ENCODE results near the gene GAS7.

GAS7 gene

DNA sequence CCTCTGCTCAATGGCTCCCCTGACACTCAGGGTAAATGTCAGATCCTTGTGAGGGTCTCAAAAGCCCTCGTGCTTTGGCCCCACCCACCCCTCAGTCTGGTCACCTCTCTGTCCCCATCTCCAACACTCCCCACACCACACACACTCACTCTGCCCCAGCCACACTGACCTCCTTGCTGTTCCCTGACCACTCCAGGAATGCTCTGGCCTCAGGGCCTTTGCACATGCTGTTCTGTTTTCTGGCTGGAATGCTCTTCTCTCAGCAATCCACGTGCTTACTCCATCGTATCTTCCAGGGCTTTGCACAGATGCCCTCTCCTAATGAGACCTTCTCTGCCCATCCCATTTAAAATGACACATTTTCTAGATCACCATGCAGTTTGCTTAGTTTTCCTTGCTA lies 28.2 kb downstream of the GAS7 start:
- DNase-seq: no peak

DNA sequence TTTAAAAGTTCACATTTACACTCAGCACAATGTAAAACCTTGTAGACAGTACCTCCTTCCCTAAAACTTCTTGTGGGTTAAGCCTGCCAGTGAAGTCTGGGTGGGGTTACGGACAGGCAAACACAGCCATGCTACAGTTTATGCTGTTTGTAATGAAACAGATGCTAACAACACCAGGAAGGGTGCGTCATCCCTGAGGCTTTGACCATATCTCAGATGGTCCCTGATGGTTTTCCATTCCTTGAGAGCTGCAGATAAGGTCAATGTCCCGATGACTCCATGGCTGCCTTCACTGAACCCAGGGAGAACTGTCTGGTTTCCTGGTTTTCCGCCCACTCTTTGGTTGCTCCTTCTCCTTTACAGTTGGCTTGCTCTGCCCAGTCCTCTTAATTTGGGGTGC lies 29.1 kb downstream of the GAS7 start:
- no peak for DNase-seq

DNA sequence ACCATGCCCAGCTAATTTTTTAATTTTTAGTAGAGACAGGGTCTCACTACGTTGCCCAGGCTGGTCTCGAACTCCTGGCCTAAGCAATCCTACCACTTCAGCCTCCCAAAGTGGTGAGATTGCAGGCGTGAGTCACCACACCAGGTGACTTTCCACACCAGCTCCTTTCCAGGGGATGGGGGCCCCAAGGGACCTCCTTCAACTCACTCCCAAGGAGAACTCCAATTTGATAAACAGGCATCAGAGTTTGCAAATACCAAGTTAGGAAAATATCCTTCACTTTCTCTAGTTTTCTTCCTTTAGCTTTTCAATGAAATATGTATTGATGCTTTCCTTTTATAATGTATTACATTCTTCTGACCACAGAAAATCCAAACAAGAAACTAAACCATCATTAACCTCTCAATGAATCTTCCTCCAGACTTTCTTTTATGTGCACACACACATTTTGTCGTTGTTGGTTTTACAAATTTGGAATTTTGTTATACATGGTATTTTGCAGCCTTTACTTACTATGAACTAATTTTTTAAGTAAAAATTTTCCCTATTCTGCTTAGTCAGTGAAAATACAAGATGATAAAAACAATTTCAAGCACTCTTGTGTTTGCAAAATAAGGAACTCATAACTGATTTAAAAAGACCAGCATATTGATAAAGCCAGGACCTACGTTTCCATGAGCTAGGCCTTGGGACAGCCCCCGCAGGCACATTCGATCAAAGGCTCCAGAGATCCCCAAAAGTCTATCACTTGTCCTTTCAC lies 32.0 kb downstream of the GAS7 start:
- DNase-seq: no peak

DNA sequence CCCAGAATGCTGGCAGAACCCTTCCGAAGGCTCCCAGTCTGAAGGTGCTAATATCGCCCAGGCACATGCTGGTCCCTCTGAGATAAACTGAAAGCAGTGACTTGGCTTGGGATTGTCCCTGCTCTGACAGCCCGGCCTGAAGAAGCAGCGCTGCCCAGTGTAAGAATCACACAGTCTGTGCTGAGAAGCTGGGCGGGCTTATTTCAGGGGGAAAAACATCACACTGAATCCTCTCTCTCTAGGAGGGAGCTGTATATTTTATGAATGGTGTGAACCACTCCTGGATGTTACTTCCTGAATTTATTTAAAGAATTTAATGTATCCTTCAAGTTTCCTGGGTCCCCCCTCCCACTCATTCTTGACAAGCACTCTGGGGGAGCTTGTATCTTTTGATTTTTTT lies 36.3 kb downstream of the GAS7 start:
- no peak for DNase-seq

DNA sequence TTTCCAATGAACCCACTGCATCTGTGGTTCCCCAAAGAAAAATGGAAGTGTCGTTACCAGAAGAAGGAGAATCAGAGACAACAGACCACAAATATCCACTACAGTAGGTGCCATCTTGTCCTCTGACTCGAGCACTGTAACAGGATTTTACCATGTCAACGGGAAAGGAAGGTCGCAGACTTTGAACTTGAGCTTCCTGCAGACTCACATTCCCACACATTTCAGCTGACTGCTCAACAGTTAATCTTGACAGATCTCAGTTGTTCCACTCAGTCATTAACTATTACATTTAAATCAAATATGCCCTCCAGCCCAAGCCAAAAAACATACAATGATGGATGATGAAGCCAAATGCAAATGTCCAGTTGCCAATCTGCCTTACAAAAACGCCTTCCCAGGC lies 37.0 kb downstream of the GAS7 start:
- DNase-seq: no peak

DNA sequence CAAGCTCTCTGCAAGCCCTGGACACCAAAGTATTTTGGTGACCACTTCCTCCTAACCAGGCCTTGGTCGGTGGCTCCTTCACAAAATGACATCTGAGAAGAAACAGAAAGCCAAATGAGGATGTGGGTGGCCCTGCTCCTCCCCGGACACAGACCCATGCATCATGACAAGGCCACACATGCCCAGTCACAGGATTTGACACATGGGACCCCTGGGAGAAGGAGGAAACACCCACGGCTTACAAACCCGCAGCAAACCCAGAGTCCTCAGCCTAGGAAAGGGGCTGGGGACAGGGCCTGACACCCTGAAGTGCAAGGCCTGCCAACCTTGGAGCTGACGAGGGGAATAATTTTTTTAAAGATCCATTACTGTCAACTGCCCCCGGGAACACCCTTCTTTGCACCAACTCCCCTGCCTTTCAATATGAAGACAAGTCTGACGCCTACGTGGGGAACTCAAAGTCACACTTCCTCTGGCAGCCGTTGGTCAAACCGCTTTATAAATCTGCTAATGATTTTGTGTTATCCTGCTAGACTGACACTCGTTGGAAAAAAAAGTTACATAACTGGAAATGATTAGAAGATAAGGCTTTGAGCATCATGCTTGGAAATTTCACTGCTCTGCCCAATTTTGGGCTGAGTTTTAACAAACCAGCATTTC lies 41.3 kb downstream of the GAS7 start:
- DNase-seq: peak; percentile 69

DNA sequence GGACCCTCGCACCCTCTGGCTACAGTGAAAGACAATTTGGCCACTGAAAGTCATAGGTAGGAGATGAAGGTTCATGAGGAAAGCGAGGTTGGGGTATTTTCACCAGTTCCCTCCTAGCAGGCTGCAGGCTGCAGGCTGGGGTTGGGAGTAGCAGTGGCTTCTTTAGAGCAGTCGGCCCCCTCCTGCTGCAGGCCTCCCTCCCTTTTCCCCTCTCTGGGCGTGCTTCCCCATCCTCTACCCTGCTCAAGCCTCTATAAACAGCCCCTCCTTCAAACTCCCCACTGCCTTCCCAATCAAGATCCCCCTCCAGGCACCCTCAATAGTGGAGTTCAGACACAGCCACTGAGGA lies 41.8 kb downstream of the GAS7 start:
- DNase-seq: no peak

DNA sequence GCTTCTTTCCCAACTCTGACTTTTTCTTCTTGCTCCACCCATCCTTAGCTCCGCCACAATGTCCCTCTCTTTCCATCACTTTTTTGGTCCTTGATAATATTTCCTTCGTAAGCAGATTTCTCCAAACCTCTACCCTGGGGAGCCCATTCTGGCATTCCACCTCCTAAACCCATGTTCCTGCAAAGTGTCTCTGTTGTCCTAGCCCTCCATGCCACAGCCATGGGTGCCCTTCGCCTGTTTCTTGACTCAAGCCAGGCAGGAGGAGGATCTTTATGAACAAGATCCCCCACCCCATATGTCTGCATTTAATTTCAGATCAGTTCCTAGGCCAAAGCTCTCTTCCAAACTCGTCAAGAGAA lies 42.4 kb downstream of the GAS7 start:
- no peak for DNase-seq

DNA sequence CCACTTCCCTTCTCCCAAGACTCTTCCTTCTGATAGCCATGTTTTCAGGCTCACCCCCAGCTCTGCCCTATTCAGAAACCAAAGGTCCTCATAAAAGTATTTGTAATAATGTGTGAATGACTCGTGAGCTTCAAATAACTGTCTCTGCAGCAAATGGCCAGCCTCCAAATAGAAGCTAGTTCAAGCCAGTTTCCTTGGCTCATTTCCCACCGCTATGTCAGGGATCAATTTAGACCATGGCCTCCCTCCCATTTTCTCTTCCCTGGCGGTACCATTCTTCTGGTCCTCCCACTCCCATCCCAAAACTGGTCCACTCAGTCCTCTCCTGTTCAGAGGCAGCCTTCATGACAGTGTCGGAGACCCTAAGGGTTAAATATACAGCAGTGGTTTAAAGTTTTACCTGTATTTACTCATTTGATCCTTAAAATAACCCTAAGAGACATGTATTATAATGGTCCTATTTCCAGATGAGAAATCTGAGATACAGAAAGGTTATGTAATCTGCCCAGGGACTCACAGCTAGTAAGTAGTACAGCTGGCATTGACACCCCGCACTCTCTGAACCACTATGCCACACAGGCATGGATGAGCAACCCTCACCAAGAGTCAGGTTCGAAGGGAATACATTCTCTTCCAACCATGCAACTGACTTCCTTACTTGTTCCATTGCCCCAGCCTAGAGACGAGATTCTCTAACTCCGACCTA lies 42.9 kb downstream of the GAS7 start:
- DNase-seq: no peak

DNA sequence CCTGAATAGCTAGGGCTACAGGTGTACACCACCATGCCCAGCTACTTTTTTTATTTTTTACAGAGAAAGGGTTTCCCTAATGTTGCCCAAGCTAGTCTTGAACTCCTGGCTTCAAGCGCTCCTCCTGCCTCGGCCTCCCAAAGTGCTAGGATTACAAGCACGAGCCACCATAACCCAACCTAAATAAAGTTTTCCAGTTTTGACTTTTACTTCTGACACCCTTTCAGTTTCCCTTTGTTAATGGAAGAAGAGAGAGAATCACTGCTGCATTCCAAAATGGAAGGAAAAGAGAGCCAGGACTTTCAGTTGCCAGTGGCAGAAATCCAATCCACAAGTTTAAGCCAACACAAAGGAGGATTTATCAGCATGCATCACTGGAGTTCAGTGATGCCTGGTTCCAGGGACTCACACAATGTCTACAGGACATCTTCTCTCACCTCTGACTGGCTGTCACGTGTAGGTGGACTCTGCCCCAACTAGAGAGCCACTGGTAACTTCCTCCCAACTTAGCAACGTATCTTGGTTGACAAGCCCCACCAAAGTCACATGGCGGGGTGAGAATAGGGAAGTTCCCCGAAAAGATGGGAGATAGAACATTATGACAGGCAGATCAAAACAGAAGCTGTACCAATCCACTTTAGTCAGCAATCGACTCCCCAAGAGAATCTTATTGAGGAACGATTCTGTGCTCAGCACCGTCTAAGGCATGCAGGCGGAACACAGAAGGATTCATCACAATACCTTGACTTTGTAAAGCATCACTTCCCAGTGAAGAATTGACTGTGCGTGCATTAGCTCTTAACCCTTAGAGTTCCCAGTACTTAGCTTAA lies 46.5 kb downstream of the GAS7 start:
- DNase-seq: peak; percentile 76

DNA sequence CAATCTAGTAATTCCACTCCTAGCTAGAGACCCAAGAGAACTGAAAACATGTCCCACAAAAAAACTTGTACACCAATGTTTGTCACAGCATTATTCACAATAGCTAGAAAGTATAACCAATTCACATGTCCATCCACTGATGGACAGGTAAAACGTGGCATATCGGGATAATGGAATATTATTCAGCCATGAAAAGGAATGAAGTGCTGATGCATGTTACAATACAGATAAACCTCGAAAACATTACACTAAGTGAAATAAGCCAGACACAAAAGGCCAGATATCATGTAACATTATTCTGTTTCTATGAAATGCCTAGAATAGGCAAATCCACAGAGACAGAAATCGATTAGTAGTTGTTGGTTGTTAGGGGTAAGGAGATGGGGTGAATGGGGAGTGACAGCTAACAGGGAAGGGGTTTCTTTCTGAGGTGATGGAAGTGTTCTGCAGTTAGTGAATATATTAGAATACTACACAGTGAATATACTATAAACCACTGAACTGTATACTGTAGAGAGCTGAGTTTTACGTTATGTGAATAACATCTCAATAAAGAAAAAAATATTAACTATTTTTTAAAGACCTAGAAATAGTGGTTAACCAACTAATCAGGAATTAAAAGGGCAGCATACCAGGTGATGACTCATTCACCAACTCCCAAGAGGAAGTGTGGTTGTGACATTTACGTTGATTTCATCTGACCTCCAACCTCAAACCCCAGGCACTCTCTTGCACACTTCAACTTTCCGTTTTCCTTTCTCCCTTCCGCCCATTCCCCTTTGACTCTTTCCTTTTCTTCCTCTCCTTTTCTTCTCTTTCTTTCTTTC lies 48.6 kb downstream of the GAS7 start:
- peak; percentile 79 for DNase-seq

DNA sequence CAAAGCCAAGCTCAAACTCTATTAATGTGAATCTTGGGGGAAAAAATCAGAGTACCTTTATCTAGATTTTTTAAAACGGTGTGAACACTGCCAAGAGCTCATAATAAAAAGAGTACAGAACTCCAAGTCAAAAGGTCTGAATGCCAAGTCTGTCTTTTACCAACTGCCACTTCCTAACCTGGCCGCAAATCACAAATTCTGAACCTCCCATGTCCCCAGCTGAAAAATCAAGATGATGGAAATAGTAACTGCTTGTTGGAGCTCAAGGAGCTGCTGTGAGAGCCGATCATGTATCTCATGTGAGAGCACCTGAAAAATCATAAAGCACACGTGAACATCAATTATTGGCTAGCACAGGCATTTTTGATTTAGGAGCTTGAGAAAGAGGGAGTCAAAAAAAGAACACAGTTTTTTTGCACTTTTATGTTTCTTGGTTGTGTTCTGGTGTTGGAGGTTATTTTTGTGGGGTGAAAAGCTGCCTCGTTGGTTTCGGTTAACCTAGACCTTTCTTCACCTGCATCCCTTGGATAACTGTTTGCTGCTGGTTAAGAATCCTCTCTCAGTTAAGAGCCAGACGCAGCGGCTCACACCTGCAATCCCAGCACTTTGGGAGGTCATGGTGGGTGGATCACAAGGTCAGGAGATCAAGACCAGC lies 50.5 kb downstream of the GAS7 start:
- DNase-seq: no peak

DNA sequence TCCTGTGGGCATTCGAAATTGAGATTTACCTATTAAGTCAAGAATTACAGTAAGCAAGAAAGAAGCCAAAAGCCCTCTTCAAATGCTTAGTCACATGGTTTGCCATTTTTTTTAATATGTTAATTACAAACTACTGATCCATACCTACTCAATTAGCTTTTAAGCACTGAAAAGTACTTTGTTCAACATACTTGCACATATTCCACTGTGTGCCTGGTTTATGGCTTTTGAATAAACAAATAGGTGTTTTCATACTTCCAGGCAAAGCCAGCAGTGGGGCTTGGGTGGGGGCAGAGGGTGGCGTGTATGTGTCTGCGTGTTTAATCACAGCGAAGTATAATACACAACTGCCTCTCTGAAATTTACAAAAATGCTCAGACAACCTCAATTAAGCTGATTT lies 51.4 kb downstream of the GAS7 start:
- DNase-seq: no peak

DNA sequence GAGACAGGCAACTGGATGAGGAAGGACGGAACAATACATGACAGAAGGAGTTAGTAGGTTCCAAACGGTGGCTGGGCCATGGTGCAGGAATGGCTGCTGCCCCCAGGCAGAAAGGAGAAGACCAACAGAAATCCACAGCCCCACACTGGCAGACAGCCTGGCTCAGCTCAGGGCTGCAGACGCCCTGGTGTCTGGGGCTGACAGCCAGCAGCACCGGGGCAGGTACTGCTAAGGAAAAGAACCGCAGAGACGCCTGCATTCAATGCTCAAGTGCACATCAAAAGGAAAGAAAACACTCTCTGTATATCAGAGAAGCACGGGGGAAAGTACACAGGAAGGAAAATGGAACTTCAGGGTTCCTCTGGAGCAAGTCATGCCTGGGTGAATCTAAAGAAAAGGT lies 53.4 kb downstream of the GAS7 start:
- DNase-seq: no peak

DNA sequence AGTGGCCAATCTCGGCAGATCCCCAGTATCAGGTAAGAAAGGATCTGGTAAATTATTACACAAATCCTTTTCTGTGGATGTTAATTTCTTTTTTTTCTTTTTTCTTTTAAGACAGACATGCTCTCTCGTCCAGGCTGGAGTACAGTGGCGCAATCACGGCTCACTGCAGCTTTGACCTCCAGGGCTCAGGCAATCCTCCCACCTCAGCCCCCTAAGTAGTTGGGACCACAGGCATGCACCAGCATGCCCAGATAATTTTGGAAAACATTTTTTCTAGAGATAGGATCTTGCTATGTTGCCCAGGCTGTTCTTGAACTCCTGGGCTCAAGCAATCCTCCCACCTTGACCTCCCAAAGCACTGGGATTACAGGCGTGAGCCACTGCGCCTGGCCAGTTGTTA lies 54.0 kb downstream of the GAS7 start:
- no peak for DNase-seq

DNA sequence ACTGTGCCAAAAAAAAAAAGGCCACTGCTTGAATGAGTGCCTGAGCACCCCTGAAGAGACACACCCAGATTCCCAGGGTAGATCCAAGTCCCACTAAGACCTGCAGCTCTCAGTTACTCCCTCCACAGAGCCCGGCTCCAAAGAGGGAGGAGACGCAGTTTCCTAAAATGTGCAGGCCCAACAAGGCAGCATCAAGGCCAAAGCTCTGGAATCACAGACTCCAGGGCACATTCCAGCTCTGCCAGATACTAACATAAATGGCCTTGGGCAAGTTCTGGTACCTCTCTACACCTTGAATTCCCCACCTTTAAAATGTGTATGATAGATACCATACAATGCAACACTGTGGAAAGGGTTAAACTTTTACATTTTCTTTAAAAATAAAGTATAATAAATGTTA lies 57.0 kb downstream of the GAS7 start:
- no peak for DNase-seq

DNA sequence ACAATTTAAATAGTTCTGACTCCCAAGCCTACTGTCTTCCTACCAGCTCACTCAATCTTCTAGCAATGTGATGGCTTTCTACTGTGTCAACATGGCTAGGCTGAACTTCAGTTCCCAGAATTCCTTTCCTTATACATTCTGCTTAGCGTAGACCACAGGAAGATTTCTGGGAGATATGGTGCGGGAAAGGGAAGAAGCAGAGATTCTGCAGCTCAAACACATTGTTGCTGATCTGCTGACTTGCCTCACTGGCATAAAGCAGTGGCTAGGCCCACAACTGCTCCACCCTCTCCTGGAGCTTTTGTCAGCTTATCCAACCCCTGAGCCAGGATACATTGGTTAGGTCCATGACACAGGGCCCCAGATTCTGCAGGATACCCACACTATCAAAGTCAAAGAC lies 58.8 kb downstream of the GAS7 start:
- DNase-seq: no peak

DNA sequence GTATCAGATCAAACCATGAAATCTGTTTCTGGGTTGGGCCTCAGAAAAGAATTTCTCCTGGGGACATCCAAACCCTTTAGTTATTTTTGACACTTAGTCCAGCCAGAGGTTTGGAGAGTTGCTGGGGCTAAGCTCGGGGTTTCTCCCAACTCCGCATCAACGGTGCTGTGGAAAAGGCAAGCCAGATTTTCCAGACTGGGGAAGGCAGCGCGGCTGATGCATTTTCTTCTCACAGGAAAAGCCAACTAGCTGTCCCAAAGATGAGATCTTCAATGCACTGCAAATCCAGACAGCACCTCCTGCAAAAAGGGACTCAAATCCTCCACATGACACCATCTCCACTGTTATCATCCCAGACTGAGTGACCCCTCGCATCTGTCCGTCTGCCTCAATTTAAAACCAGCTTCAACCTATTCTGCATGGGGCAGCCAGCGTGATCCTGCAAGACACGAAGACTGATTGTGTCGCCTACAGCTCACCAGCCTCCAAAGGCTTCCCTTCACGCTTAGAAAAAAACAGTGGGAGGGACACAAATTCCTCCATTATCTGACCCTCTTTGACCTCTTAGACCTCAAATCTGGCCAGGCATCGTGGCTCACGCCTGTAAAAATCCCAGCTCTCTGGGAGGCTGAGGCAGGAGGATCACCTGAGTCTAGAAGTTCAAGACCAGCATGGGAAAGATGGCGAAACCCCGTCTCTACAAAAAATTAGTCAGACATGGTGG lies 62.0 kb downstream of the GAS7 start:
- DNase-seq: no peak

DNA sequence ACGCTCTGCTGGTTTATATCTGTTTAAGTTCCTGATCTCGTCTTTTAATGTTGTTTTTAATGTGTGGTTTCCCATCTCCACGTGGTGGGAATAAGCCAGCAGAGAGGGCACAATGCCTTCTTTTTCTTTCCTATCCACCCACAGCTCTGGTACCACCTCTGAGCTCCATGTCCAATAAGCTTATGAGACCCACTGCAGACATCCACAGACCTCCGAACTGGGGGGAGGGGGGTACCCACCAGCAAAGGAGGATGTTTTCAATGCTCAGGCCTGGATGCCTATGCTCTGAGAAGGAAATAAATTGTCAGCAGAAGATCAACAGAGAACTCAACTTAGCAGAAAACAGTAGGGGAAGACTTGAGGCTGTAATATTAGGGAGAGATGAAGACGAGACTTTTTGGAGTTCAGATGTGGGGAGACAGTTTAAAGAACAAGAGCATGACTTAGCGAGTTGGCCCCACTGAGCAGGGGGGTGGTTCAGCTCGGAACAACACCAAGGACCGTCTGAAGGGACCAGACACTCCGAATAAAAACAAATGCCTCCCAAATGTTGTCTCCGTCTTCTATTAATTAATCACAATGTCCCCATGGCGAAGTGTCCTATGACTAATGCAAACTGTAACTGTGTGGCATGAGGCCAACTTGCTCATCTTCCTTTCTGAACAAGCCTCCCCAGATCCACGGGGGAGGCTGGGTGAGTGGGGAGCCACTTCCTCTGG lies 62.7 kb downstream of the GAS7 start:
- peak; percentile 69 for DNase-seq

DNA sequence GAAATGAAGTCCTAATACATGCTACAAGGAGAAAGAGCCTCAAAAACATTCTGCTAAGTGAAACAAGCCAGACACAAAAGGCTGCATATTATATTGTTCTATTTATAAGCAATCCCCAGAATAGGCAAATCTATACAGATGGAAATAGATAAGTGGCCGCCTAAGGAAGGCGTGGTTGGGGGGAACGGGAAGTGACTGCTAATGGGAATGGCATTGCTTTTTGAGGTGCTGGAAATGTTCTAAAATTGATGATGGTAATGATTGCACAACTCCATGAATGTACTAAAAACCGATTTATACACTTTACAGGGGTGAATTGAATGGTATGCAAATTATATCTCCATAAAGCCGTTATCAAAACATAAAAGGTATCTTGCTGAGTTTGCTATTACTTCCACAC lies 67.7 kb downstream of the GAS7 start:
- no peak for DNase-seq

DNA sequence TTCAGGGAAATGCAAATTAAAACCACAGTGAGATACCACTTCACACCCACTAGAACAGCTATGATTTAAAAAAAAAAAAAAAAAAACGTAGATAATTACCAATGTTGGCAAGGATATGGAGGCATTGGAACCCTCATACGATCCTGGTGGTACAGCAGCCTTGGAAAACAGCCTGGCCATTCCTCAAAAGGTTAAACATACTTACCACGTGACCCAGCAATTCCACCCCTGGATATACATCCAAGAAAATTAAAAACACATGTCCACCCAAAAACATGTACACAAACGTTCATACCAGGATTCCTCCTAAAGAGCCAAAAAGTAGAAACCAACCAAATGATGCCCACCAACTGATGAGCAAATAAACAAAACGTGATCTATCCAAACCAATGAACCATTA lies 68.1 kb downstream of the GAS7 start:
- DNase-seq: no peak

All from hematopoietic multipotent progenitor cell treated with erythropoietin and hydrocortisone succinate and interleukin-3 and kit ligand, for 6 days (in vitro differentiated cells).